ENCODE results near the gene LONRF2.

Gene LONRF2

DNA sequence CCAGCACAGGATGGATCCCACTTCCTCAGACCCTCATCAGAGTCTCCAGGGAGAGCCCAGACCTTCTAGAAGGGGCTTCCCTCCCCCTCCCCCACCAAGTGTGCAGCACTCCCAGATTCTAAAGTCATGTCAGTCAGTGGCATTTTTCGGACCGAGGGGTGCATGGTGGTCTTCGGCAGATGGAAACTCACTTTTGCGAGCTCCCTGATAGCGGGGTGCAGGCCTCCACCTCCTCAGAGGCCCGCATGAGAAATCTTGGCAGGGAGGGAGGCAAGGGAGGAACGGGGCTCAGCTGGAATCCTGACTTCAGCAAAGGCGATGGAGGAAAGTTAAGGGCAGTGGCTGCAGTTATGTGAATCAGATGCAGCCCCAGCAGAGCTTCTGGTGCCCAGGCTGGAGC lies 58.2 kb downstream of the LONRF2 start:
- Histone ChIP-seq H3K4me1 (ENCODE audit: low read length) (peaks cover 20% of the 10 kb centered on the region), H3K9me3 (ENCODE audit: insufficient read depth, low read length) (no peaks in the 10 kb centered on the region), H3K9ac (ENCODE audit: low read length) (no peak overlapping the region), H4K20me1 (ENCODE audit: insufficient read depth, low read length) (no peaks in the 10 kb centered on the region), H3K4me3 (ENCODE audit: low read length) (no peak overlapping the region), H3K4me2 (ENCODE audit: low read length) (no peak overlapping the region), H3K27me3 (ENCODE audit: low read depth, low read length) (no peaks in the 10 kb centered on the region), H2AFZ (ENCODE audit: low read depth, low read length) (no peak overlapping the region), H3K27ac (ENCODE audit: low read length) (no peak overlapping the region), H3K36me3 (replicated peaks; ENCODE audit: low read depth, low read length) (no peaks in the 10 kb centered on the region), H3K79me2 (ENCODE audit: low read length) (no peaks in the 10 kb centered on the region)
- TF ChIP-seq CTCF (IDR thresholded peaks at IDR 0.05; ENCODE audit: low read depth, low read length) (no peak), EZH2phosphoT487 (IDR thresholded peaks at IDR 0.05; ENCODE audit: low read depth) (no peak)

GRCh38 chr2:100262555-100263320 lies 59.6 kb downstream of the LONRF2 start:
- Histone ChIP-seq H3K36me3 (replicated peaks; ENCODE audit: low read depth, low read length) (no peaks in the 10 kb centered on the region), H3K4me2 (ENCODE audit: low read length) (peak overlapping the region; percentile 65), H3K27ac (ENCODE audit: low read length) (no peak overlapping the region), H4K20me1 (ENCODE audit: insufficient read depth, low read length) (no peaks in the 10 kb centered on the region), H3K9ac (ENCODE audit: low read length) (no peak overlapping the region), H3K79me2 (ENCODE audit: low read length) (no peaks in the 10 kb centered on the region), H3K9me3 (ENCODE audit: insufficient read depth, low read length) (no peaks in the 10 kb centered on the region), H2AFZ (ENCODE audit: low read depth, low read length) (peak overlapping the region; percentile 82; the same call in 1 of the 2 replicates), H3K4me3 (ENCODE audit: low read length) (peak overlapping the region; percentile 48), H3K27me3 (ENCODE audit: low read depth, low read length) (no peaks in the 10 kb centered on the region), H3K4me1 (ENCODE audit: low read length) (peaks cover 20% of the 10 kb centered on the region)
- peak; percentile 96 for TF ChIP-seq CTCF (IDR thresholded peaks at IDR 0.05; ENCODE audit: low read depth, low read length)
- no peak for TF ChIP-seq EZH2phosphoT487 (IDR thresholded peaks at IDR 0.05; ENCODE audit: low read depth)

DNA sequence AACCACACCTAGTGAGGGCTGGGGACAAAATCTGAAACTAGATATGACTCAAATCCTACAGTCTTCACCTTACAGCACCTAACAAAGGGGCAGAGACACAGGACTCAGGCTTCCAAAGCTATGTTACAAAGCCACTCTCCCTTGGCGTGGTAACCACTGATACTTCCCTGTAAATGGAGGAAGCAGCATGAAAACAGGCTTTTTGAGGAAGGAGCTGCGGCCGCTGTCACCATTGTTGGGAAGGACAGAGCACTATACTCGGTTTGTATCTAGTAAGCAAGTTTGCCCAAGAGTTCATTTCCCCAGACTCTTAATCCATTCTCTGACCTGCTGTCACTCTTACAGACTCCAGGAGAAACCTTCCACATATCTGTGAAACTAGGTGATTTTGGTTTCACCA lies 60.3 kb downstream of the LONRF2 start:
- H3K4me1 ChIP-seq (ENCODE audit: low read length), result peaks cover 20% of the 10 kb centered on the region
- no peaks in the 10 kb centered on the region for H3K36me3 ChIP-seq (replicated peaks; ENCODE audit: low read depth, low read length)
- no peak for TF ChIP-seq EZH2phosphoT487 (IDR thresholded peaks at IDR 0.05; ENCODE audit: low read depth)
- TF ChIP-seq CTCF (IDR thresholded peaks at IDR 0.05; ENCODE audit: low read depth, low read length), result no peak
- H3K79me2 ChIP-seq (ENCODE audit: low read length), result no peaks in the 10 kb centered on the region
- H3K4me2 ChIP-seq (ENCODE audit: low read length), result peak overlapping the region; percentile 22
- H3K9me3 ChIP-seq (ENCODE audit: insufficient read depth, low read length), result no peaks in the 10 kb centered on the region
- no peak overlapping the region for H3K4me3 ChIP-seq (ENCODE audit: low read length)
- H3K9ac ChIP-seq (ENCODE audit: low read length), result no peak overlapping the region
- H4K20me1 ChIP-seq (ENCODE audit: insufficient read depth, low read length), result no peaks in the 10 kb centered on the region
- H3K27me3 ChIP-seq (ENCODE audit: low read depth, low read length), result no peaks in the 10 kb centered on the region
- no peak overlapping the region for H2AFZ ChIP-seq (ENCODE audit: low read depth, low read length)
- no peak overlapping the region for H3K27ac ChIP-seq (ENCODE audit: low read length)

- H3K9me3 ChIP-seq (ENCODE audit: insufficient read depth, low read length), result no peaks in the 10 kb centered on the region
- H3K27me3 ChIP-seq (ENCODE audit: low read depth, low read length), result no peaks in the 10 kb centered on the region
- no peaks in the 10 kb centered on the region for H4K20me1 ChIP-seq (ENCODE audit: insufficient read depth, low read length)
- no peaks in the 10 kb centered on the region for H3K36me3 ChIP-seq (replicated peaks; ENCODE audit: low read depth, low read length)
- H2AFZ ChIP-seq (ENCODE audit: low read depth, low read length), result no peak overlapping the region
- no peak overlapping the region for H3K9ac ChIP-seq (ENCODE audit: low read length)
- no peak overlapping the region for H3K27ac ChIP-seq (ENCODE audit: low read length)
- no peaks in the 10 kb centered on the region for H3K79me2 ChIP-seq (ENCODE audit: low read length)
- no peak overlapping the region for H3K4me2 ChIP-seq (ENCODE audit: low read length)
- H3K4me1 ChIP-seq (ENCODE audit: low read length), result peaks cover 20% of the 10 kb centered on the region
- H3K4me3 ChIP-seq (ENCODE audit: low read length), result no peak overlapping the region
- TF ChIP-seq EZH2phosphoT487 (IDR thresholded peaks at IDR 0.05; ENCODE audit: low read depth), result no peak
- peak; percentile 91 for TF ChIP-seq CTCF (IDR thresholded peaks at IDR 0.05; ENCODE audit: low read depth, low read length)
Measured at GRCh38 chr2:100260712-100261620, 61.3 kb downstream of the LONRF2 start.

All from OCI-LY3 (cell line).